Measurements from ENCODE around the gene TRIM66. TPM values are rescaled to one million over a fixed set of nuclear protein-coding genes. Genes with fewer than 3 reads are reported as not detected.

TRIM66 gene
- total RNA-seq (2022; extraction: Qiagen RNA extraction; ENCODE audit: low read depth) = 1.1 to 2.3 TPM (median 1.7 TPM) in 5 replicates

GRCh38 chr11:8682303-8683114 is at the start of gene TRIM66, which contains the start of gene RPL27A:
Gene TRIM66, minus strand, starts transcription at chr11:8682665. Its CDS starts 10,391 bp downstream, at chr11:8672274.
Gene RPL27A, plus strand, starts transcription at chr11:8682792. Its CDS starts 22 bp downstream, at chr11:8682814.

GRCh38 chr11:8593935-8594909 is 88.2 kb downstream of the TRIM66 start, which contains the start of gene STK33:
Gene STK33, minus strand, starts transcription at chr11:8594228. Its CDS starts 119,323 bp downstream, at chr11:8474905.

Other genes with a start within 250 kb of the TRIM66 start
- gene STK33, start 88.4 kb downstream of the TRIM66 start, total RNA-seq (2022; extraction: Qiagen RNA extraction; ENCODE audit: low read depth) = 2.5 to 5.6 TPM (median 3.5 TPM) in 5 replicates
- gene RPL27A, start 127 bp upstream of the TRIM66 start, total RNA-seq (2022; extraction: Qiagen RNA extraction; ENCODE audit: low read depth) = 2,550 to 3,109 TPM (median 2,667 TPM) in 5 replicates
- 41.0 to 53.3 TPM (median 42.3 TPM) in 5 replicates for gene AKIP1, start 228.5 kb upstream of the TRIM66 start, total RNA-seq (2022; extraction: Qiagen RNA extraction; ENCODE audit: low read depth)

Measured in A549 treated with RU486 at 1 μM for 4 hours (cell line).